Activated CD4-positive, alpha-beta T cell treated with anti-CD3 and anti-CD28 coated beads, Interleukin-2, amount 10 ng/mL, durations not matched to agents 24 days and 14 days (primary cell): Measurements from ENCODE around the gene AFTPH. TPM values are rescaled to one million over a fixed set of nuclear protein-coding genes. Genes with fewer than 3 reads are reported as not detected.
A peak's percentile ranks its signal among the peaks of the same experiment; 100 is the strongest.

Experiments used
- DNase-seq: peaks from one replicate; pipeline ENCODE4 v3.0.0; 2022
- H3K27ac Mint-ChIP-seq: one replicate; pipeline ENCODE4 v1.8.0; 2022; ENCODE audit warnings: mild to moderate bottlenecking, mixed read lengths
- H3K27me3 Mint-ChIP-seq: one replicate; pipeline ENCODE4 v1.8.0; 2022; ENCODE audit warnings: mixed read lengths
- H3K36me3 Mint-ChIP-seq: one replicate; pipeline ENCODE4 v1.8.0; 2022; ENCODE audit warnings: low read depth, mild to moderate bottlenecking, mixed read lengths
- H3K4me1 Mint-ChIP-seq: one replicate; pipeline ENCODE4 v1.8.0; 2021; ENCODE audit warnings: mixed read lengths
- H3K4me3 Mint-ChIP-seq: one replicate; pipeline ENCODE4 v1.8.0; 2022; ENCODE audit warnings: mild to moderate bottlenecking, moderate library complexity, mixed read lengths
- H3K9me3 Mint-ChIP-seq: one replicate; pipeline ENCODE4 v1.8.0; 2021; ENCODE audit warnings: mixed read lengths
- intact Hi-C: fragments of 100-400 bp; cut with micrococcal nuclease; formaldehyde crosslinking; loops from one replicate; pipeline ENCODE4 v1.15.1; 2023
- total RNA-seq: library from RNA; stranded (reverse); gene quantifications from 2 replicates; pipeline ENCODE4 v1.2.3, GENCODE V29; 2022

AFTPH gene, protein sequence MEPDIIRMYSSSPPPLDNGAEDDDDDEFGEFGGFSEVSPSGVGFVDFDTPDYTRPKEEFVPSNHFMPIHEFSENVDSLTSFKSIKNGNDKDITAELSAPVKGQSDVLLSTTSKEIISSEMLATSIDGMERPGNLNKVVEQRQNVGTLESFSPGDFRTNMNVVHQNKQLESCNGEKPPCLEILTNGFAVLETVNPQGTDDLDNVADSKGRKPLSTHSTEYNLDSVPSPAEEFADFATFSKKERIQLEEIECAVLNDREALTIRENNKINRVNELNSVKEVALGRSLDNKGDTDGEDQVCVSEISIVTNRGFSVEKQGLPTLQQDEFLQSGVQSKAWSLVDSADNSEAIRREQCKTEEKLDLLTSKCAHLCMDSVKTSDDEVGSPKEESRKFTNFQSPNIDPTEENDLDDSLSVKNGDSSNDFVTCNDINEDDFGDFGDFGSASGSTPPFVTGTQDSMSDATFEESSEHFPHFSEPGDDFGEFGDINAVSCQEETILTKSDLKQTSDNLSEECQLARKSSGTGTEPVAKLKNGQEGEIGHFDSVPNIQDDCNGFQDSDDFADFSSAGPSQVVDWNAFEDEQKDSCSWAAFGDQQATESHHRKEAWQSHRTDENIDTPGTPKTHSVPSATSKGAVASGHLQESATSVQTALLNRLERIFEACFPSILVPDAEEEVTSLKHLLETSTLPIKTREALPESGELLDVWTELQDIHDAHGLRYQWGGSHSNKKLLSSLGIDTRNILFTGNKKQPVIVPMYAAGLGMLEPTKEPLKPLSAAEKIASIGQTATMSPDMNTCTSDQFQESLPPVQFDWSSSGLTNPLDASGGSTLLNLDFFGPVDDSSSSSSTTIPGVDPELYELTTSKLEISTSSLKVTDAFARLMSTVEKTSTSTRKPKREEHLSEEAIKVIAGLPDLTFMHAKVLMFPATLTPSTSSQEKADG
- 39.1 and 39.6 TPM in 2 replicates for total RNA-seq

DNA sequence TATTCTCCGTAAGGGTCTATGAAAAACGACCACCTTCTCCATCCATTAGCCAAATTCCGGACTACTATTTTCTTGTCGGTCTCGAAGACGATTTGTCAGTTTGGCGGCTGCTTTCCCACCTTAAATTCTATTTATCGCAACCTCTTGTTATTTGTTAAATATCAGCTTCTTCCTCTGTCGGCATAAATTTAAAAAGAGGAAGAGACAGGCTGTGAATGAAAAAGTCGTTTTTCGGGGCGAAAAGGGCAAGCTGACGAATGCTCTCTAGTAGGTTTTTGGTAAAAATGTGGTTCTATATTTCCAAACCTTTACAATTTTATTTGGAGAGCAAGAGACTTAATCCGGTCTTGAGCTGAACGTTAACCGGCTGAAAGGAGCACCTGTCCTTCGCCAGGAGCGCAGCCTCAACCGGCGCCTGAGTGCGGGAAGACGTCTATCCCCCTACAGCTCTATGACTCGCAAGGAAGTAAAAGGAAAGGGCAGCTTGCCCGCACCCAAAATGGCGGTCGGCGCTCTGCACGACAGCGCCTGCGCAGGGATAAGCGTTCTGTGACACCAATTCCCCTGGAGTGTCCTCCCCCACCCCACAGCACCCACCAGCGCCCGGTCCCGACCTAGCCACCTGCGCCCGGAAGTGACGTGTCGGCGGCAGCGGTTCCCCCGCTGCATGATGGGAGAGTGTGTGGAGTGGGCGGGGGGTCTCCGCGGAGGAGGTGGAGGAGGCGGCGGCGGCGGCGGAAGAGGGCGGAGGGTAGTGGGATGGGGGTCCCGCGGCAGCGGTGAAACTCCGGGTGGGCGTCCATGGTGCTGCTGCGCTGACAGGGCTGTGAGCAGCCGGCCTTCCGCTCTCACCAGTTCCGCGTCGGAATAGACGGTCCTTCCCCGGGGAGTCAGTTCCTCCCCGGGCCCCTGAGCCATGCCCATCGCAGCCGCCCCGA, at the start of gene AFTPH:
TSS of gene AFTPH (plus strand) at position 663 of the 938 bp plus-strand sequence. CDS start 27,147 bp downstream, outside the sequence.
- Mint-ChIP-seq H3K4me1 (peaks cover 40% of the 10 kb centered on the region), H3K36me3 (peaks cover 23% of the 10 kb centered on the region), H3K9me3 (no peaks in the 10 kb centered on the region), H3K27ac (peak within 1 kb of the TSS; percentile 100), H3K4me3 (peak within 1 kb of the TSS; percentile 97), H3K27me3 (peaks cover 8% of the 10 kb centered on the region)
- DNase-seq: peak; percentile 100
- intact Hi-C loops: loop anchor here (1.0 to 10.0 kb wide), 17 partner anchors 16 to 701 kb away; partner anchors contain the start of genes ACTR2, CEP68, PELI1 and RAB1A

DNA sequence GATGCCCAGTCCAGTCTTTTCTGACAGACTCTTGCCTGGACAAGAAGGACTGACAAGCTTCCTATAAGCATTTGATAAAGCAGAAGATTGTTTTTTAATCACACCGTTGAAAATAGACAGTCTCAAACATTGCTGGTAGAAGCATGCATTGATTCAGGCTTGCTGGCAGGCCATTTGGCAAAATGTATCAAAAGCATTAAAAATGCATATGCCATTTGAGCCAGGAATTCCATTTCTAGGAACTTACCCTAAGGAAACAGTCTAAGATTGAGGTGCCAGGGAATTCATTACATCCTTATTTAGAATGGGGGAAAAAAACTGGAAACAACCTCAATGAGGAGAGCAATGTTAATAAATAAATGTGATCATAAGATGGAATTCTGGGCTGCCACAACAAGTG, 49.5 kb upstream of the AFTPH start:
- intact Hi-C loops: no loop called here
- Mint-ChIP-seq H3K27ac (no peak overlapping the region), H3K36me3 (no peaks in the 10 kb centered on the region), H3K27me3 (peaks cover 8% of the 10 kb centered on the region), H3K4me1 (peaks cover 18% of the 10 kb centered on the region), H3K4me3 (no peak overlapping the region), H3K9me3 (no peaks in the 10 kb centered on the region)
- no peak for DNase-seq

DNA sequence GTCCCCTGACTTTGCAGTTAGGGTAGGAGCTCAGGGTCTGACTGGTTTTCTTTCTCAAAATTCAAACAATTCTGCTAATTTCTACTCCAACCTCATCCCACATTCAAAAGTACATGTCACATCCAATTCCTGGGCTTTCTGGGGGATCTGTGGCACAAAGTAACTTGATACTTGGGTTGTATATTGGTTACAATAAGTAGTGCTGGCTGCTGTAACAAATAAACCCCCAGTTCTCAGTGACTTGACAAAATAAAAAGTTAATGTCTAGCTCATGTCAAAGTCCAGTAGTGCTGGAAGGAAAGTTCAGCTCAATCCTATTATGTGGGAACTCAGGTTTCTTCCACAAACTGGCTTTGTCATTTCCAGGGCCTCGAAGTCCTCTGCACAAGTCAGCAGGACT, 47.1 kb upstream of the AFTPH start:
- no peak overlapping the region for H3K4me3 Mint-ChIP-seq
- no peaks in the 10 kb centered on the region for H3K9me3 Mint-ChIP-seq
- no peaks in the 10 kb centered on the region for H3K36me3 Mint-ChIP-seq
- intact Hi-C loops: no loop called here
- H3K27me3 Mint-ChIP-seq: peaks cover 6% of the 10 kb centered on the region
- no peak for DNase-seq
- H3K27ac Mint-ChIP-seq: no peak overlapping the region
- H3K4me1 Mint-ChIP-seq: peaks cover 21% of the 10 kb centered on the region

DNA sequence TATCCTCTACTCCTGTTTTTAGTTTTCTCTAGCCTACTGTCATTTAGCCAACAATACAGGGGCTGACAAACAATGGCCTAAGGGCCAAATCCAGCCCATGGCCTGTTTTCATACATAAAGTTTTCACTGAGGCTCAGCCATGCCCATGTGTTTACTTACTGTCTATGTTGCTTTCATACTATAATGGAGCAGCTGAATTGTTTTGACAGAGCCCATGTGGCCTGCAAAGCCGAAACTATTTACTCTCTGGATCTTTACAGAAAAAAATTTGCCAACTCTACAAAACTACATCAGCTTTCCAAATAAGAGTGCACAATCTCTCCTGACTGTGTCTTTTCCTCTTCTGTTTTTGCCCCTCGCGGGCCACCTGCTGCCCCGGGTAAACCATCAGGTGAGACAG, 46.1 kb upstream of the AFTPH start:
- no peak for DNase-seq
- Mint-ChIP-seq H3K4me3 (no peak overlapping the region), H3K27me3 (peaks cover 5% of the 10 kb centered on the region), H3K4me1 (peaks cover 21% of the 10 kb centered on the region), H3K36me3 (no peaks in the 10 kb centered on the region), H3K9me3 (no peaks in the 10 kb centered on the region), H3K27ac (no peak overlapping the region)
- intact Hi-C loops: no loop called here

DNA sequence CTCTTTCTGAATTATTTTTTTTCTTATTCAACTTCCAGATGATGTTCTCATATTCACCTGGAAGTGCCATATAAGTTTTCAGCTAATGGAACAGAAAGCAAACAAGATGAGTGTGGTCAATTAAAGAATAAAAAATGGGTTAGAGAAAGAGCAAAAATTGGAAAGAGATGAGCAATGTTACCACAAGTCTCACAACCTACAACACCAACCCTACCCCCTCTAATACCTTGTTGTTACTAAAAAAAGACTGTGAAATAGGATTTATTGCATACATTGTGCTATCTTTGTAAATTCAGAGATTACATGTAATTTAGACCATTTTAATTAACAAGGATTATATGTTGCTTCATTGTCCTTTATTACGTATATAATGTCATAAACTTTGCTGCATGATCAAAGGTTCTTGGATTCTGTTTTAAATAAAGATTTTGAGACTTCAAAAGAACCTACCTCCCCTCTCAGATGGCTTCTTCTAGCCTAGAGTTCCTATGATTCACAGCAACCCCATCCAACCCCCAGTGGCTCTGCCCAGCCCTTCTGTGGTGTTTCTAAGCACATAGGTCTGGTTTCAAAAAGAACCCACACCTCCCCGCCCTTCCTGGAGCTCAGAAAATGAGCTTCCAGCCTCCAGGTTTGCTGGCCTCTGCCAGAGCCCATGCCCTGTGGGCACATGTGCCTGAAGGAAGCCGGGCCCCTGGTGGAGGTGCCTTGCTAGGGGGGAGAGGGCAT, 45.5 kb upstream of the AFTPH start:
- peaks cover 21% of the 10 kb centered on the region for H3K4me1 Mint-ChIP-seq
- H3K36me3 Mint-ChIP-seq: no peaks in the 10 kb centered on the region
- H3K27ac Mint-ChIP-seq: peak overlapping the region; percentile 42
- H3K4me3 Mint-ChIP-seq: peak overlapping the region; percentile 22
- H3K9me3 Mint-ChIP-seq: no peaks in the 10 kb centered on the region
- peaks cover 6% of the 10 kb centered on the region for H3K27me3 Mint-ChIP-seq
- peak; percentile 78 for DNase-seq
- intact Hi-C loops: no loop called here

DNA sequence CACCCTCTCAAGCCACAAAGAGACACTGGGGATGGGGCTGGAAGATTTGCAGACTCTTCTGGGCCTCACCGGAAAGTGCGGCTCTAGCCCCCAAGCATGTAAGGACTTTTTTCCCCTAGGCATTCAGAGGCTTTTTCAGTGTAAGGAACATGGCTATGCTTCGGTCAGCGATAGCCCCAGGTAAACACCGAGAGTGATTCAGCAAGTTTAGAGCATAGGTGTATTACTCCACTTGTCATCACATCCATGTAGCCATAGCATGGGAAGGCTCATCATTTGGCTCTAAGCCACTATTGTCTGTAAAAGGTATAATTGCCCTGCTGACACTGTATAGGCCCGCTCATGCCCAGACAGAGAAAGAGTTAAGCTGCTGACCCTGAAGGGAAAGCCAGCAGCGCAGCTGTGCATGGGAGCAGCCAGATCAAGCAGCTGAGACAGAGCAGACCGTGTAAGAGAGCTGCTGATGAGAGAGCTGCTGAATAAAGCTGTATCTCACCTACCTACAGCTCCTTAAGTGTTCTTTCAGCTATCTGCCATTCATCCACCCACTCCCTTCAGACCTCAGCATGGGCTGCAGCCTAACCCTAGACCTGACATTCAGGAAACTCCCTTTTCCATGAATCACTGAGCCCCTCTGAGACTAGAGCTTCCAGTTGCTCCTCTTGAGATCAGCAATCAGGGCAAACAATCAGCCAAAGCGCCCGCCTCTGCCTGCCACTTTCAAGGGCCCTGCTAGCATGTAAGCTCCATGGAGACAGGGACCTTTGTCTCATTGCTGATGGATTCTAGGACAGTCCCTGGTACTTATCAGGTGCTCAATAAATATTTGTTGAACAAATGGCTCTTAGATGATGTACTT, 44.6 kb upstream of the AFTPH start:
- Mint-ChIP-seq H3K4me1 (peaks cover 19% of the 10 kb centered on the region), H3K4me3 (peak overlapping the region; percentile 22), H3K27ac (peak overlapping the region; percentile 20), H3K27me3 (peaks cover 7% of the 10 kb centered on the region), H3K36me3 (no peaks in the 10 kb centered on the region), H3K9me3 (no peaks in the 10 kb centered on the region)
- intact Hi-C loops: no loop called here
- no peak for DNase-seq

DNA sequence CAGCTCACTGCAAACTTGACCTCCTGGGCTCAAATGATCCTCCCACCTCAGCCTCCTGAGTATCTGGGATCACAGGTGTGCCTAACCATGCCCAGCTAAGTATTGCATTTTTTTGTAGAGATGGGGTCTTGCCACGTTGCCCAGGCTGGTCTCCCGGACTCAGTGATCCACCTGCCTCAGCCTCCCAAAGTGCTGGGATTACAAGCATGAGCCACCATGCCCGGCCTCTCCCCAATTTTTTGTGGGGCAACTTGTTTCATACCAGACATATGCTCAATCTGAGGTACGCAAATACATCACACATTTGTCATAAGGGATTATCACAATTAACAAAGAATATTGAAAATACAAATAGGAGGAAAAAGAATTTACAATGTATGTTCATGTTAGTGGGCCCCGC, 42.5 kb upstream of the AFTPH start:
- Mint-ChIP-seq H3K4me3 (no peak overlapping the region), H3K27me3 (peaks cover 12% of the 10 kb centered on the region), H3K27ac (no peak overlapping the region), H3K9me3 (no peaks in the 10 kb centered on the region), H3K4me1 (peaks cover 19% of the 10 kb centered on the region), H3K36me3 (no peaks in the 10 kb centered on the region)
- intact Hi-C loops: no loop called here
- DNase-seq: no peak

DNA sequence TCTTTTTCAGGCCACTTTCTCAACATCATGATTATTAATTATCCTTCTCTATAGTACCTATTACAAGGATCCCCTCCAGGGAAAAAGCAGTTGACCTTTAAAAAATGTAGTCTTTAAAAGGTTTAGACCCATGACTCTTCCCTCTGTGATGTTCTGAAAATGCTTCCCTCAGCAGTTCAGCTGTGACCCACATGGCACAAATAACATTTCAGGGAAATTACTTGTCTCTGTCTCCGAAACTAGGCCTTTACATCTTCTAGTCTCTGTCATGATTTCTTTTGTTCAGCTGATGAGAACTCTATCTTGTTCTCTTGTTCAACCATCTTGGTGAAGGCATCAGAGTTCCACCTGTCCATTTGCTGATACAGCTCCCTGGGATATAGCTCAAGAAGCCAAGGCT, 41.9 kb upstream of the AFTPH start:
- intact Hi-C loops: no loop called here
- H3K4me3 Mint-ChIP-seq: no peak overlapping the region

DNA sequence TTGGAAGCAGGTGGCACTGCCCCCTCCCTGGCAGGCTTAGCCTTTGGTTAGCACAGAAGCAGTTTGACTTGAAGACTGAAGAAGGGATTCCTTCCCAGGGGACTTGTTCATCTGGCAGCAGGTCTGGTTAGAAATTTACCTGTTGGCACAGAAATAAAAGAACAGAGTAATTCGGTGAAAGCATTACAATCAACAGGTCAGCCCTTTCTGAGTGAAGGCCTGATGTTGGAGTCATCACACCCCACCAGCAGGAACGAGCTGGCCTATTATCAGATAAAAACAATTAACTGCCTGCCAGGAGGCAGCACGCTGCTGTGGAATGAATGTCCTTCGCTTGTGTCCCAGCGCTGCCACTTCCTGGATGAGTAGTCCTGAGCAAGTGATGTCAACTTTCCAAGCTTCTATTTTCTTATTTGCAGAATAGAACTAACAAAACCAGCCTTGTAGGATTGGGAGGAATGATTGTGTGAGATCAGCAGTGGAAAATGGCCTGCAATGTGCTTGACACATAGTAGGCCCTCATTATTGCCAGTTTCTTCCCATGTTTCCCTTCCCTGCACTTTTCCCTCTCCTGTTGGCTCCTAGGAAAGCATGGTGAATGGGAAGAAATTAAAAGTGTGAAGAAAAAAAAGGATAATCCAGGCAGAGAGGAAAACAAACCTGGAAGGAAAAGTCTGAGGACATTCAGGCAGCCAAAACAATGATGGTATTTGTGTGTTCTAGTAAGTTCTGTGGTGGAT, 41.2 kb upstream of the AFTPH start:
- peaks cover 12% of the 10 kb centered on the region for H3K27me3 Mint-ChIP-seq
- H3K27ac Mint-ChIP-seq: no peak overlapping the region
- intact Hi-C loops: no loop called here
- H3K4me3 Mint-ChIP-seq: no peak overlapping the region
- no peak for DNase-seq
- no peaks in the 10 kb centered on the region for H3K9me3 Mint-ChIP-seq
- H3K4me1 Mint-ChIP-seq: peaks cover 19% of the 10 kb centered on the region
- H3K36me3 Mint-ChIP-seq: no peaks in the 10 kb centered on the region

More for the DNA sequence above, 41.9 kb upstream of the AFTPH start:
- DNase-seq: no peak
- Mint-ChIP-seq H3K9me3 (no peaks in the 10 kb centered on the region), H3K27ac (no peak overlapping the region), H3K36me3 (no peaks in the 10 kb centered on the region), H3K4me1 (peaks cover 19% of the 10 kb centered on the region), H3K27me3 (peaks cover 12% of the 10 kb centered on the region)

DNA sequence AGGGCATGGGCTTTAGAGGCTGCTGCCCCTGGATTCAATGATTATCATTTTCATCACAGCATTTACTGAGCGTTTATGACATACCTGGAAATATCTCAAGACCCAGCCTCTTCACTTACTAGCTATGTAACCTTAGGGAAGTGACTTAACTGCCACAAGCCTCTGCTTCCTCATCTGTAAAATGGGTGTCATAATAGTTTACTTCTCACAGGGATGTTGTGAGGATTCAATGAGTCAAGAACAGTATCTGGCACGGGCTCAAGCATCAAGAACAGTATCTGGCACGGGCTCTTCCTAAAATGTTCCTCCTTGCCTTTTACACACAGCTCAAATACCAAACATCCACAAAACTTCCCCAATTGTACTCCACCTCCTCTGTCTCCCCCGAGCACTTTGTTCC, 38.8 kb upstream of the AFTPH start:
- no peaks in the 10 kb centered on the region for H3K36me3 Mint-ChIP-seq
- H3K4me3 Mint-ChIP-seq: no peak overlapping the region
- H3K27ac Mint-ChIP-seq: no peak overlapping the region
- no peaks in the 10 kb centered on the region for H3K9me3 Mint-ChIP-seq
- H3K4me1 Mint-ChIP-seq: peaks cover 14% of the 10 kb centered on the region
- intact Hi-C loops: no loop called here
- H3K27me3 Mint-ChIP-seq: peaks cover 16% of the 10 kb centered on the region
- DNase-seq: no peak

DNA sequence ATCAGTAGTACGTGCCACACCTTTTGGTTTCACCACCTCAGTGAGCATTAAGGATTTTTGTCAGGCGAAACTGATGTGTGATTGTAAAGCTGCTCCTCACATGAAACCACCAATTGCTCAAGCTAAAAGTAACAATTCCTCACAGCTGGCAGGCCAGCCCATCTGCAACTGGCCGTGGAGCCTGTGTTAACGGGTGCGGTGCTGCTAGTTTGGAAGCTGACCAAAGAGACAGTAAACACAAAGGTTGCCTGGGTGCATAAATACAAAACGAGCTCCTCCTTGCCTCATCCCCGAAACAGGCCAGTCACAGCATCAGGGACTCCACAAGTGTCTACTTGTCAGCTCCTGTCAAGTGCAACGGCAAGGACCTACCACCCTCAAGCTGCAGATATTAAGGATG, 38.2 kb upstream of the AFTPH start:
- no peak for DNase-seq
- H3K4me1 Mint-ChIP-seq: peaks cover 13% of the 10 kb centered on the region
- H3K27me3 Mint-ChIP-seq: peaks cover 16% of the 10 kb centered on the region
- H3K9me3 Mint-ChIP-seq: no peaks in the 10 kb centered on the region
- H3K36me3 Mint-ChIP-seq: no peaks in the 10 kb centered on the region
- no peak overlapping the region for H3K27ac Mint-ChIP-seq
- no peak overlapping the region for H3K4me3 Mint-ChIP-seq
- intact Hi-C loops: no loop called here
